HEK293T (cell line): Measurements from ENCODE around the gene TSACC.

ENCODE experiments used
- BHLHE40 ChIP-seq: fragments of 450-650 bp; IDR thresholded peaks from 2 replicates; pipeline ENCODE4 v1.6.1; 2016; ENCODE audit warnings: mild to moderate bottlenecking, moderate library complexity, borderline replicate concordance
- CTBP1 ChIP-seq: fragments of 450-650 bp; IDR thresholded peaks from 2 replicates; pipeline ENCODE4 v1.6.1; 2016; ENCODE audit warnings: borderline replicate concordance
- ELF4 ChIP-seq: fragments of 450-650 bp; IDR thresholded peaks from 2 replicates; pipeline ENCODE4 v1.6.1; 2017; ENCODE audit warnings: antibody characterized with exemption
- FOXA1 ChIP-seq: fragments of 450-650 bp; IDR thresholded peaks from 2 replicates; pipeline ENCODE4 v1.6.1; 2016; ENCODE audit warnings: mild to moderate bottlenecking
- FOXK2 ChIP-seq: fragments of 450-650 bp; IDR thresholded peaks from 2 replicates; pipeline ENCODE4 v1.6.1; 2016; ENCODE audit warnings: mild to moderate bottlenecking
- HDGF ChIP-seq: fragments of 450-650 bp; IDR thresholded peaks from 2 replicates; pipeline ENCODE4 v1.6.1; 2017; ENCODE audit warnings: antibody characterized with exemption, borderline replicate concordance
- SP1 ChIP-seq: fragments of 450-650 bp; IDR thresholded peaks from 2 replicates; pipeline ENCODE4 v1.6.1; 2017

- no peak for TF ChIP-seq FOXK2
- no peak for TF ChIP-seq SP1
- TF ChIP-seq HDGF = no peak
- no peak for TF ChIP-seq CTBP1
- TF ChIP-seq BHLHE40 = no peak
- TF ChIP-seq FOXA1 = no peak
- TF ChIP-seq ELF4 = no peak
Observed at GRCh38 chr1:156359973-156360372, 21.6 kb downstream of the TSACC start.
